ENCODE data around the gene MMP21.

MMP21 gene

DNA sequence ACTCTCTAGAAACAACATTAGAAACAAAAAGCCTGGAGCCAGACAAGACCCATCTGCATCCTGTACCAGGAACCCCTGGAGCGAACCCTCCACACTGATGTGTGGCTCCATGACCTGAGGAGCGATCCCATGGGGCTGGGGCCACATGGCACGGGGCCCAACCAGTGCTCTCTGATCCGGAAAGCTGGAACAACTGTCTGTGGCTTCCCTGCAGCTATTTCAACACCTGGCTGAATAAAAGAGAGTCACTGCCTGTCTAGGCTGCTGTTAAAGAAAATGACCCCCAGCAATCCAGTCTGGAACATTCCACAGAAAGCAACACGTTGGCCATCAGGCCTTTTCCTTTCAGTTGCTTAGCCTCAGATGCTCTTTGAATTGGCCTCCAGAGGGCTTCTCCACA is 26.5 kb upstream of the MMP21 start:
- no peak for DNase-seq (ENCODE audit: extremely low spot score)
- ChIA-PET CTCF (interaction anchor here (0.6 kb wide), 1 partner anchor 1011 kb away, joined by 3 read pairs; no protein-coding TSS in a partner anchor), POLR2A (no interaction called here)
- TF ChIP-seq NFRKB (IDR thresholded peaks at IDR 0.05): no peak
- TF ChIP-seq SUZ12 (IDR thresholded peaks at IDR 0.05): no peak
- no peak for TF ChIP-seq BHLHE40 (IDR thresholded peaks at IDR 0.05; ENCODE audit: borderline replicate concordance)
- no peak for TF ChIP-seq CTBP1 (IDR thresholded peaks at IDR 0.05; ENCODE audit: borderline replicate concordance)
- TF ChIP-seq TARDBP (IDR thresholded peaks at IDR 0.05): no peak
- no peak for TF ChIP-seq HDGF (IDR thresholded peaks at IDR 0.05; ENCODE audit: borderline replicate concordance)
- no peak for TF ChIP-seq FOXM1 (IDR thresholded peaks at IDR 0.05; ENCODE audit: borderline replicate concordance)
- TF ChIP-seq FOXA1 (IDR thresholded peaks at IDR 0.05): no peak
- TF ChIP-seq ELF4 (IDR thresholded peaks at IDR 0.05): no peak

DNA sequence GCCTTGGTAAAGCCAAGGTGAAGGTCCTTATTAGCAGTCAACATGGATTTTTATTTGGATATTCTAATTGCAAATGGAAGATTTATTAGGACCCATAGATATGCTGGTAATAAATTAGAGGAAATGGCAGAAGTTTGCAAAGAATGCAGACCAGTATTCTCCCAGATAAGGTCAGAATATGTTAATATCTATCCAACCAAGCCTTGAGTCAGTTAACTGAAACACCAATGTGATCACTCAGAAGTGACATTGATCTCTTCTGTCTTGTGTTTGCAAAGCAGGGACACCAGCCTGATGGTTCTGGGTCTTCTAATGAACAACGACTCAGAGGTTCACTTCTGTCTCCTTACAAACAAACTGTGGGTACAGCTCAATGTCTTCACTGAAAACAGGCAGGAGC is 26.0 kb upstream of the MMP21 start:
- CTCF ChIA-PET: no interaction called here
- TF ChIP-seq SUZ12 (IDR thresholded peaks at IDR 0.05) (no peak), FOXA1 (IDR thresholded peaks at IDR 0.05) (no peak), ELF4 (IDR thresholded peaks at IDR 0.05) (no peak), BHLHE40 (IDR thresholded peaks at IDR 0.05; ENCODE audit: borderline replicate concordance) (no peak), HDGF (IDR thresholded peaks at IDR 0.05; ENCODE audit: borderline replicate concordance) (no peak), CTBP1 (IDR thresholded peaks at IDR 0.05; ENCODE audit: borderline replicate concordance) (no peak), ZNF384 (IDR thresholded peaks at IDR 0.05) (no peak), ARNT (IDR thresholded peaks at IDR 0.05) (no peak), SP1 (IDR thresholded peaks at IDR 0.05) (no peak), NFRKB (IDR thresholded peaks at IDR 0.05) (no peak), FOXK2 (IDR thresholded peaks at IDR 0.05) (no peak), TARDBP (IDR thresholded peaks at IDR 0.05) (no peak)
- TF ChIP-seq, protein P1, sequence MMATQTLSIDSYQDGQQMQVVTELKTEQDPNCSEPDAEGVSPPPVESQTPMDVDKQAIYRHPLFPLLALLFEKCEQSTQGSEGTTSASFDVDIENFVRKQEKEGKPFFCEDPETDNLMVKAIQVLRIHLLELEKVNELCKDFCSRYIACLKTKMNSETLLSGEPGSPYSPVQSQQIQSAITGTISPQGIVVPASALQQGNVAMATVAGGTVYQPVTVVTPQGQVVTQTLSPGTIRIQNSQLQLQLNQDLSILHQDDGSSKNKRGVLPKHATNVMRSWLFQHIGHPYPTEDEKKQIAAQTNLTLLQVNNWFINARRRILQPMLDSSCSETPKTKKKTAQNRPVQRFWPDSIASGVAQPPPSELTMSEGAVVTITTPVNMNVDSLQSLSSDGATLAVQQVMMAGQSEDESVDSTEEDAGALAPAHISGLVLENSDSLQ (IDR thresholded peaks at IDR 0.05): no peak

DNA sequence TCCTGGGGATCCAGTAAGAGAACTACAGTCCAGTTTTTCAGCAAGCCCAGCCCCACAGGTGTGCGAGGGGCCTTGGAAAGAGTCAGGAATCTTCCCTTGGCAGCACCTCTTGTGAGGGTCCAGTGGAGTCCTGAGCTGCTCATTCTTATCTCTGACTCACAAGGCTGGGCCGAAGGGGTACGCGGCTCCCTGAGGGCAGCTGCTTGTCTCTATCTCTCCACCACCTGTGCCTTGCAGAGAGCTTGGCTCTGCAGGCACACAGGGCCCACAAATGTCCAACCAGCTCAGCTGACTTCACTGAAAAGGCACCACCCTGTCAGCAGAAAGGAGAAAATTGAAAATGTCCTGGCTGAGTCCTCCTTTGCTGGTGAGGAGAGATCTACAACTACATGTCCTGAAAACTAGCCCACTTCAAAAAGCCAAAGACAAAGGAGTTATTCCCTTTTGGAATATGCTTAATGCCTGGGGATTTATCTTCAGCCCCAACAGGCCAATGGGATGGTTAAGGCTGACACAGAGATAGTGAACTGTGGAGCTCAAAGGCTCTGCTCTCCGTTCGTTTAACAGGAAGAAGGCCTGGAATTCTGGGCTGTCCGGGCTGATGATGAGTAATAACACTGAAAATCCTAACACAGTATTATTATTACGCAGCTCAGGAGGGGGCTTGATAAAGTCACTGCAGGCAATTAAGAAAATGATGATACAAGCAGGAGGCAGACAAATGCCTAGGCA is 24.0 kb upstream of the MMP21 start:
- TF ChIP-seq LEF1 (IDR thresholded peaks at IDR 0.05; ENCODE audit: borderline replicate concordance): no peak
- TF ChIP-seq FOXM1 (IDR thresholded peaks at IDR 0.05; ENCODE audit: borderline replicate concordance): no peak
- no peak for TF ChIP-seq FOXA1 (IDR thresholded peaks at IDR 0.05)
- TF ChIP-seq ELF4 (IDR thresholded peaks at IDR 0.05): no peak
- no peak for TF ChIP-seq SUZ12 (IDR thresholded peaks at IDR 0.05)
- no peak for TF ChIP-seq ZNF384 (IDR thresholded peaks at IDR 0.05)
- ChIA-PET POLR2A (no interaction called here), CTCF (no interaction called here)
- DNase-seq (ENCODE audit: extremely low spot score): no peak

More for the DNA sequence above, 26.0 kb upstream of the MMP21 start:
- POLR2A ChIA-PET: no interaction called here
- no peak for DNase-seq (ENCODE audit: extremely low spot score)

DNA sequence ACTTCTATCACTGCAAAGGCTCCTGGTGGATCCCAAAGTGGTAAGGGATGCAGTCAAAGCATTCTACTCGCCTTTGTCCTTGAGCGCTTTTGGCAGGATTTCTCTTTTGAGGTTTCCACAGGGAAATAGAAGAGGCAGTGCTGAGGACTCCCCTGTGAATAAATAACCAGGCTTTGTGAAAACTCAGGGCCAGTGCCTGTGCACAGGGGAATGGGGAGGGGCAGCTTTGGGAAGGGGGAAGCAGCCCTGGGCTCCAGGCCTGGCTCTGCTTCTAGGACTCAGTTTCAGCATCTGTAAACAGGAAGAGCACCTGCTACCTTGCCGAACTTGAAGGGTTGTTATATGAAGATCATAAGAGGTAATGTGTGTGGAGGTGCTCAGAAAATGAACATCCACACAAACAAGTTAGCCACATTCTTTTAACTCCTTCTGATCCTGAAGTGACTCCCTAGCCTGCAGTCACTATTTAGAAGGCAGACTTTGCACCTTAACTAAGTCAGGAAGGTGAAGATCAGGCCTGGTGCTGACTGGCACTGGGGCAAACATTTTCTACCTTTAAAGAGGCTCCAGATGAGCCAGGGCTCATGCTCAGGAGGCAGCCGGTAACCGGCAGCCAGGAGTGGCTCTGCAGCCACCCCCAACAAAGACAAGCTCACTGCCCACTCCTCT is 22.5 kb upstream of the MMP21 start:
- POLR2A ChIA-PET: no interaction called here
- CTCF ChIA-PET: no interaction called here
- TF ChIP-seq ARNT (IDR thresholded peaks at IDR 0.05) (no peak), SP1 (IDR thresholded peaks at IDR 0.05) (no peak), SUZ12 (IDR thresholded peaks at IDR 0.05) (no peak), ELF4 (IDR thresholded peaks at IDR 0.05) (no peak), L3MBTL2 (conservative IDR thresholded peaks at IDR 0.05) (no peak)
- TF ChIP-seq, protein P1 (IDR thresholded peaks at IDR 0.05): no peak
- DNase-seq (ENCODE audit: extremely low spot score): no peak

DNA sequence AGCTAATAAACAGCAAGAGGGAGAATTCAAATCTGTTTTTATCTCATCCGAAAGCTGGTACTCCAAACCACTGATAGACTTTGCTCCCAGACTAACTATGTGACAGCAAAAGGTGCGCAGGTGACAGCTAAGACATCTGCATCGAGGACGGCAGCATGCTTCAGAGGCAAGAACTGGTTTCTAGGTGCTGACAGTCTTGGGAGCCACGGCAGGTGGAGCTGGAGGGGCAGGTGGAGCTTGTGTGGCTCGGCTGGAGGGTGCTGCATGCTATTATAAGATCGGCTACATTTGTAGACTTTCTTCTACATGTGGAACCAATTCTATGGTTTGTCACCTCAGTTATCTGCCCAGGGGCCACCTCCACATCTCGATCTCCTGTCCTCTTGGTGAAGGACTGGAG is 21.8 kb upstream of the MMP21 start:
- ChIA-PET POLR2A (no interaction called here), CTCF (no interaction called here)
- DNase-seq (ENCODE audit: extremely low spot score): no peak

DNA sequence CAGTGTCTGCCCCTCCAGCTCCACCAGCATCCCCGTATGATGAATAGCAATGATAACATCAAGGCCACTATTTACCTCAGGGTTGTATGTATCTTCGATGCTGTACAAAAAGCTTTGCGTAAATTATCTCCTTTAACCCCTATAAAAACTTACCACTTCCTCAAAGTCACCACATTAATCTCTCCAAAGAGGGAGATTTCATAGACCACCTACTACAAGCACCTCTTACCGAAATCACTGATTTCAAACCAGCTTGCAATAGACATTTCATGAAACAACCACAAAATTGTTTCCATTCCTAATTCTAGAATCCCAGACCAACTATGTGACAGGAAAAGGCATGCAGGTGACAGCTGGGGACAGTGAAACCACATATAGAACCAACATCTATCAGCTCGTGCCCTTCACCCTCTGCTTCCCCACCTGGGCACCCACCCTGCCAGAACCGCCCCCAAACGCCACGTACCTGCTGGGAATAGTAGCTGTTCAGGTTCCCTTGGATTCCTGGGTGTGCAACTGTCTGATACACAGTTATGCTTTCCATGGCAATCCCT is 20.1 kb upstream of the MMP21 start:
- DNase-seq (ENCODE audit: extremely low spot score): no peak
- no peak for TF ChIP-seq FOXK2 (IDR thresholded peaks at IDR 0.05)
- TF ChIP-seq SUZ12 (IDR thresholded peaks at IDR 0.05): no peak
- no peak for TF ChIP-seq ELF4 (IDR thresholded peaks at IDR 0.05)
- no peak for TF ChIP-seq ZNF384 (IDR thresholded peaks at IDR 0.05)
- no peak for TF ChIP-seq BHLHE40 (IDR thresholded peaks at IDR 0.05; ENCODE audit: borderline replicate concordance)
- TF ChIP-seq, protein P1 (IDR thresholded peaks at IDR 0.05): no peak
- ChIA-PET CTCF (interaction anchor here (1.3 kb wide), 1 partner anchor 25 kb away, joined by 4 read pairs; no protein-coding TSS in a partner anchor), POLR2A (interaction anchor here (1.0 kb wide), 1 partner anchor 15 kb away, joined by 3 read pairs; no protein-coding TSS in a partner anchor)

More for the DNA sequence above, 21.8 kb upstream of the MMP21 start:
- TF ChIP-seq L3MBTL2 (conservative IDR thresholded peaks at IDR 0.05) (no peak), TARDBP (IDR thresholded peaks at IDR 0.05) (no peak), BHLHE40 (IDR thresholded peaks at IDR 0.05; ENCODE audit: borderline replicate concordance) (no peak)
